ENCODE measurements around the gene APBB3. TPM values are rescaled to one million over a fixed set of nuclear protein-coding genes. Genes with fewer than 3 reads are reported as not detected.

The APBB3 gene
- 10 to 100 TPM; 37.9 to 77.8 (median 72.4) TPM for total RNA-seq
- polyA plus RNA-seq: 1 to 10 TPM; 6.3 to 6.8 TPM
- total RNA-seq: 63.3 reads per million, percentile 76 among the genes with 10 or more reads in this experiment

- Mint-ChIP-seq H3K27ac (peak within 1 kb of the TSS; percentile 92 to 99 (median 96)), H3K4me1 (peaks cover 27 to 75% (median 62%) of the 10 kb centered on the region in 7 donors), H3K36me3 (peaks cover 3 to 26% (median 11%) of the 10 kb centered on the region in 5 donors), H3K27me3 (no peaks in the 10 kb centered on the region), H3K9me3 (no peaks in the 10 kb centered on the region), H3K4me3 (peak within 1 kb of the TSS; percentile 91 to 96 (median 94))
- no peaks in the 10 kb centered on the region for H3K9me3 ChIP-seq (ENCODE audit: control insufficient read depth in 2 of 3, low read length in 3 of 3)
- no peaks in the 10 kb centered on the region for H3K27me3 ChIP-seq (ENCODE audit: control insufficient read depth in 2 of 2, insufficient read depth in 2 of 2, low read length in 2 of 2)
- ChIA-PET CTCF (interaction anchor here (1.2 to 1.3 kb wide), 2 partner anchors 10 to 17 kb away, joined by 3 to 4 read pairs; partner anchors contain the start of gene EIF4EBP3), POLR2A (interaction anchor here (1.0 to 16.3 kb wide), 9 partner anchors 10 to 163 kb away, joined by 3 to 248 read pairs (median 7); partner anchors contain the start of genes ANKHD1, EIF4EBP3, HARS1 and HARS2)
- peak; percentile 89 to 99 (median 98) for DNase-seq
- peaks cover 0 to 42% (median 0%) of the 10 kb centered on the region in 3 experiments for H3K36me3 ChIP-seq (ENCODE audit: control insufficient read depth in 2 of 3, insufficient read depth in 3 of 3, low read length in 3 of 3)
- peaks cover 21 to 25% of the 10 kb centered on the region in 2 donors for H3K4me1 ChIP-seq (ENCODE audit: control insufficient read depth in 2 of 2, insufficient read depth in 2 of 2, low read length in 2 of 2)
- peak within 1 kb of the TSS; percentile 91 for H3K4me3 ChIP-seq (ENCODE audit: low read length)
- peak; percentile 92 for ATAC-seq
- intact Hi-C loops (cut with micrococcal nuclease): loop anchor here (1.0 to 10.0 kb wide), 17 partner anchors 8 to 1367 kb away; partner anchors contain the start of genes ANKHD1 (in 2 of the 2), DIAPH1 (in 2 of the 2), EIF4EBP3 (in 2 of the 2) and HARS1 (in 2 of the 2)
- H3K27ac ChIP-seq (ENCODE audit: low read depth, low read length): peak within 1 kb of the TSS; percentile 94
Observed at GRCh38 chr5:140564196-140565023, at the start of gene APBB3, which contains the start of gene SLC35A4. APBB3 (minus strand) TSS chr5:140564598; CDS start chr5:140564245, 353 bp downstream. SLC35A4 (plus strand) TSS chr5:140564828; CDS start chr5:140567170, 2,342 bp downstream.

GRCh38 chr5:140611020-140611521 lies 46.7 kb upstream of the APBB3 start:
- POLR2A ChIA-PET: no interaction called here
- H3K27me3 Mint-ChIP-seq: peaks cover 6 to 17% (median 9%) of the 10 kb centered on the region in 5 donors
- H3K27ac Mint-ChIP-seq: no peak overlapping the region
- no peaks in the 10 kb centered on the region for H3K27me3 ChIP-seq (ENCODE audit: control insufficient read depth in 2 of 2, insufficient read depth in 2 of 2, low read length in 2 of 2)
- peaks cover 0 to 6% (median 0%) of the 10 kb centered on the region in 5 donors for H3K36me3 Mint-ChIP-seq
- intact Hi-C loops (cut with micrococcal nuclease): no loop called here
- no peak for DNase-seq
- no peaks in the 10 kb centered on the region for H3K9me3 Mint-ChIP-seq
- CTCF ChIA-PET: no interaction called here
- H3K9me3 ChIP-seq (ENCODE audit: control insufficient read depth in 2 of 3, low read length in 3 of 3): no peaks in the 10 kb centered on the region
- H3K4me3 ChIP-seq (ENCODE audit: low read length): no peak overlapping the region
- no peaks in the 10 kb centered on the region for H3K4me1 ChIP-seq (ENCODE audit: control insufficient read depth in 2 of 2, insufficient read depth in 2 of 2, low read length in 2 of 2)
- H3K4me1 Mint-ChIP-seq: peaks cover 6 to 25% (median 18%) of the 10 kb centered on the region in 7 donors
- H3K4me3 Mint-ChIP-seq: no peak overlapping the region
- no peak for ATAC-seq
- no peak overlapping the region for H3K27ac ChIP-seq (ENCODE audit: low read depth, low read length)
- H3K36me3 ChIP-seq (ENCODE audit: control insufficient read depth in 2 of 3, insufficient read depth in 3 of 3, low read length in 3 of 3): no peaks in the 10 kb centered on the region

GRCh38 chr5:140609126-140609525 lies 44.7 kb upstream of the APBB3 start:
- H3K27me3 Mint-ChIP-seq: peaks cover 6 to 17% (median 9%) of the 10 kb centered on the region in 5 donors
- peak; percentile 59 for ATAC-seq
- Histone ChIP-seq H3K9me3 (ENCODE audit: control insufficient read depth in 2 of 3, low read length in 3 of 3) (no peaks in the 10 kb centered on the region), H3K36me3 (ENCODE audit: control insufficient read depth in 2 of 3, insufficient read depth in 3 of 3, low read length in 3 of 3) (no peaks in the 10 kb centered on the region), H3K27ac (ENCODE audit: low read depth, low read length) (no peak overlapping the region), H3K27me3 (ENCODE audit: control insufficient read depth in 2 of 2, insufficient read depth in 2 of 2, low read length in 2 of 2) (no peaks in the 10 kb centered on the region), H3K4me1 (ENCODE audit: control insufficient read depth in 2 of 2, insufficient read depth in 2 of 2, low read length in 2 of 2) (no peaks in the 10 kb centered on the region), H3K4me3 (ENCODE audit: low read length) (no peak overlapping the region)
- H3K9me3 Mint-ChIP-seq: no peaks in the 10 kb centered on the region
- peaks cover 0 to 6% (median 0%) of the 10 kb centered on the region in 5 donors for H3K36me3 Mint-ChIP-seq
- POLR2A ChIA-PET: no interaction called here
- H3K4me1 Mint-ChIP-seq: peaks cover 6 to 25% (median 18%) of the 10 kb centered on the region in 7 donors
- CTCF ChIA-PET: no interaction called here
- no peak overlapping the region for H3K4me3 Mint-ChIP-seq
- intact Hi-C loops (cut with micrococcal nuclease): no loop called here
- no peak for DNase-seq
- H3K27ac Mint-ChIP-seq: no peak overlapping the region

GRCh38 chr5:140608722-140609121 lies 44.3 kb upstream of the APBB3 start:
- DNase-seq (no peak), ATAC-seq (no peak)
- H3K27me3 Mint-ChIP-seq: peaks cover 6 to 17% (median 9%) of the 10 kb centered on the region in 5 donors
- no peaks in the 10 kb centered on the region for H3K9me3 Mint-ChIP-seq
- Histone ChIP-seq H3K4me3 (ENCODE audit: low read length) (no peak overlapping the region), H3K36me3 (ENCODE audit: control insufficient read depth in 2 of 3, insufficient read depth in 3 of 3, low read length in 3 of 3) (no peaks in the 10 kb centered on the region), H3K27me3 (ENCODE audit: control insufficient read depth in 2 of 2, insufficient read depth in 2 of 2, low read length in 2 of 2) (no peaks in the 10 kb centered on the region), H3K27ac (ENCODE audit: low read depth, low read length) (no peak overlapping the region), H3K4me1 (ENCODE audit: control insufficient read depth in 2 of 2, insufficient read depth in 2 of 2, low read length in 2 of 2) (no peaks in the 10 kb centered on the region), H3K9me3 (ENCODE audit: control insufficient read depth in 2 of 3, low read length in 3 of 3) (no peaks in the 10 kb centered on the region)
- no peak overlapping the region for H3K27ac Mint-ChIP-seq
- peaks cover 0 to 6% (median 0%) of the 10 kb centered on the region in 5 donors for H3K36me3 Mint-ChIP-seq
- CTCF ChIA-PET: no interaction called here
- POLR2A ChIA-PET: no interaction called here
- no peak overlapping the region for H3K4me3 Mint-ChIP-seq
- intact Hi-C loops (cut with micrococcal nuclease): no loop called here
- peaks cover 6 to 25% (median 18%) of the 10 kb centered on the region in 7 donors for H3K4me1 Mint-ChIP-seq

- Histone ChIP-seq H3K9me3 (ENCODE audit: control insufficient read depth in 2 of 3, low read length in 3 of 3) (no peaks in the 10 kb centered on the region), H3K4me1 (ENCODE audit: control insufficient read depth in 2 of 2, insufficient read depth in 2 of 2, low read length in 2 of 2) (no peaks in the 10 kb centered on the region), H3K4me3 (ENCODE audit: low read length) (no peak overlapping the region), H3K27me3 (ENCODE audit: control insufficient read depth in 2 of 2, insufficient read depth in 2 of 2, low read length in 2 of 2) (no peaks in the 10 kb centered on the region), H3K36me3 (ENCODE audit: control insufficient read depth in 2 of 3, insufficient read depth in 3 of 3, low read length in 3 of 3) (no peaks in the 10 kb centered on the region), H3K27ac (ENCODE audit: low read depth, low read length) (no peak overlapping the region)
- ATAC-seq (peak; percentile 7), DNase-seq (no peak)
- ChIA-PET CTCF (no interaction called here), POLR2A (no interaction called here)
- Mint-ChIP-seq H3K27ac (no peak overlapping the region), H3K27me3 (peaks cover 0 to 14% (median 4%) of the 10 kb centered on the region in 5 donors), H3K9me3 (peaks cover 0 to 1% (median 0%) of the 10 kb centered on the region in 11 donors), H3K4me1 (peaks cover 0 to 17% (median 12%) of the 10 kb centered on the region in 7 donors), H3K4me3 (no peak overlapping the region), H3K36me3 (peaks cover 0 to 6% (median 0%) of the 10 kb centered on the region in 5 donors)
- intact Hi-C loops (cut with micrococcal nuclease): no loop called here
Observed at GRCh38 chr5:140607031-140607430, 42.6 kb upstream of the APBB3 start.

GRCh38 chr5:140605879-140606278 lies 41.5 kb upstream of the APBB3 start:
- peaks cover 0 to 1% (median 0%) of the 10 kb centered on the region in 11 donors for H3K9me3 Mint-ChIP-seq
- Histone ChIP-seq H3K27me3 (ENCODE audit: control insufficient read depth in 2 of 2, insufficient read depth in 2 of 2, low read length in 2 of 2) (no peaks in the 10 kb centered on the region), H3K4me3 (ENCODE audit: low read length) (no peak overlapping the region), H3K9me3 (ENCODE audit: control insufficient read depth in 2 of 3, low read length in 3 of 3) (no peaks in the 10 kb centered on the region), H3K4me1 (ENCODE audit: control insufficient read depth in 2 of 2, insufficient read depth in 2 of 2, low read length in 2 of 2) (no peaks in the 10 kb centered on the region), H3K27ac (ENCODE audit: low read depth, low read length) (no peak overlapping the region), H3K36me3 (ENCODE audit: control insufficient read depth in 2 of 3, insufficient read depth in 3 of 3, low read length in 3 of 3) (no peaks in the 10 kb centered on the region)
- no peak for DNase-seq
- ATAC-seq: no peak
- intact Hi-C loops (cut with micrococcal nuclease): no loop called here
- peaks cover 0 to 12% (median 0%) of the 10 kb centered on the region in 5 donors for H3K27me3 Mint-ChIP-seq
- H3K4me3 Mint-ChIP-seq: no peak overlapping the region
- ChIA-PET POLR2A (interaction anchor here (0.7 kb wide), 1 partner anchor 36 kb away, joined by 7 read pairs; no protein-coding TSS in a partner anchor), CTCF (no interaction called here)
- no peaks in the 10 kb centered on the region for H3K36me3 Mint-ChIP-seq
- H3K4me1 Mint-ChIP-seq: peaks cover 0 to 9% (median 4%) of the 10 kb centered on the region in 7 donors
- H3K27ac Mint-ChIP-seq: no peak overlapping the region

Measured in naive thymus-derived CD4-positive, alpha-beta T cell (primary cell).